Gastroesophageal sphincter (tissue), 3 donors: ENCODE results near the gene TMBIM1.

Experiments used
- POLR2A ChIP-seq, 2 donors: fragments of 450-650 bp; IDR thresholded peaks; one replicate each; pipeline ENCODE4 v1.6.1; 2017; ENCODE audit warnings: antibody characterized with exemption in 2 of 2, mild to moderate bottlenecking in 2 of 2, moderate library complexity in 1 of 2
- TF ChIP-seq, protein P1 (sequence below), 4 experiments: fragments of 200-600 bp in 2 of 4; fragments of 450-650 bp in 2 of 4; sonication (generic) in 1 of 4; IDR thresholded peaks; one replicate each; pipeline ENCODE4 v1.5.1; 2017 to 2019; ENCODE audit warnings: antibody characterized with exemption in 4 of 4, mild to moderate bottlenecking in 2 of 4, moderate library complexity in 2 of 4

GRCh38 chr2:218244665-218245064, 47.6 kb downstream of the TMBIM1 start:
- TF ChIP-seq, protein P1, sequence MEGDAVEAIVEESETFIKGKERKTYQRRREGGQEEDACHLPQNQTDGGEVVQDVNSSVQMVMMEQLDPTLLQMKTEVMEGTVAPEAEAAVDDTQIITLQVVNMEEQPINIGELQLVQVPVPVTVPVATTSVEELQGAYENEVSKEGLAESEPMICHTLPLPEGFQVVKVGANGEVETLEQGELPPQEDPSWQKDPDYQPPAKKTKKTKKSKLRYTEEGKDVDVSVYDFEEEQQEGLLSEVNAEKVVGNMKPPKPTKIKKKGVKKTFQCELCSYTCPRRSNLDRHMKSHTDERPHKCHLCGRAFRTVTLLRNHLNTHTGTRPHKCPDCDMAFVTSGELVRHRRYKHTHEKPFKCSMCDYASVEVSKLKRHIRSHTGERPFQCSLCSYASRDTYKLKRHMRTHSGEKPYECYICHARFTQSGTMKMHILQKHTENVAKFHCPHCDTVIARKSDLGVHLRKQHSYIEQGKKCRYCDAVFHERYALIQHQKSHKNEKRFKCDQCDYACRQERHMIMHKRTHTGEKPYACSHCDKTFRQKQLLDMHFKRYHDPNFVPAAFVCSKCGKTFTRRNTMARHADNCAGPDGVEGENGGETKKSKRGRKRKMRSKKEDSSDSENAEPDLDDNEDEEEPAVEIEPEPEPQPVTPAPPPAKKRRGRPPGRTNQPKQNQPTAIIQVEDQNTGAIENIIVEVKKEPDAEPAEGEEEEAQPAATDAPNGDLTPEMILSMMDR (IDR thresholded peaks at IDR 0.05) = no peak
- no peak for TF ChIP-seq POLR2A (IDR thresholded peaks at IDR 0.05)
